SK-N-MC (cell line): ENCODE measurements around the gene CD200.

Experiments used
- EZH2 ChIP-seq: fragments of 200-600 bp; sonication (generic); IDR thresholded peaks from one replicate; pipeline ENCODE4 v1.6.1; 2017; ENCODE audit warnings: antibody characterized with exemption
- FOXP2 ChIP-seq: optimal IDR thresholded peaks from 2 replicates; pipeline ENCODE3; 2011; ENCODE audit warnings: mild to moderate bottlenecking, moderate library complexity; ENCODE audit not compliant: insufficient read depth; ENCODE audit errors: extremely low read length, control extremely low read depth
- POLR2AphosphoS5 ChIP-seq: IDR thresholded peaks from 2 replicates; pipeline ENCODE4 v1.6.1; 2012; ENCODE audit warnings: mild to moderate bottlenecking, low read depth, low read length, borderline replicate concordance

- TF ChIP-seq EZH2: no peak
- no peak for TF ChIP-seq POLR2AphosphoS5
- TF ChIP-seq FOXP2: no peak
These were observed 70.1 kb downstream of the CD200 start for GRCh38 chr3:112403103-112403502.
